A549 (cell line): ENCODE measurements around the gene GNPDA1.

Experiments
- CTCF ChIP-seq: fragments of >200 bp; sonication (Bioruptor Twin); formaldehyde crosslinking; IDR thresholded peaks from 3 replicates; pipeline ENCODE4 v1.5.1; 2016
- MYC ChIP-seq: IDR thresholded peaks from 2 replicates; pipeline ENCODE4 v1.6.1; 2012; ENCODE audit warnings: mild to moderate bottlenecking, inconsistent platforms, low read length, improper control_type of control experiment, borderline replicate concordance
- POLR2A ChIP-seq: IDR thresholded peaks from 2 replicates; pipeline ENCODE4 v1.6.1; 2012; ENCODE audit warnings: mild to moderate bottlenecking, low read length
- REST ChIP-seq: fragments of 200-600 bp; sonication (generic); IDR thresholded peaks from 2 replicates; pipeline ENCODE4 v1.6.1; 2016; ENCODE audit warnings: antibody characterized with exemption, mild to moderate bottlenecking, moderate library complexity
- RFX5 ChIP-seq: fragments of 450-650 bp; IDR thresholded peaks from 2 replicates; pipeline ENCODE4 v1.7.1; 2014; ENCODE audit warnings: antibody characterized with exemption, mild to moderate bottlenecking, moderate library complexity

GRCh38 chr5:142017832-142018427, 5.1 kb upstream of the GNPDA1 start:
- TF ChIP-seq CTCF (no peak), REST (no peak), RFX5 (no peak), POLR2A (no peak), MYC (no peak)
